GM12878 (cell line): Measurements from ENCODE around the gene DNAJC15. TPM values are rescaled to one million over a fixed set of nuclear protein-coding genes. Genes with fewer than 3 reads are reported as not detected.
"Not testable (repeated sequence)": the region's sequence is repeated elsewhere in the genome, so short reads cannot be mapped to it uniquely, and the experiment has no call there.

ENCODE experiments used
- ATAC-seq: fragments of 200-7000 bp; cut with Tn5 transposase; 3 replicates; pipeline ENCODE4 v1.9.1; 2020; ENCODE audit warnings: mild to moderate bottlenecking, moderate library complexity
- BruUV-seq: library from RNA; stranded (reverse); fragments of 400-500 nt; replicated peaks from 2 replicates; lab custom pipeline; 2021; lab: Mats Ljungman, UMichigan
- CTCF ChIA-PET: fragments of 300-600 bp; sonication (Branson Sonifier 250); formaldehyde crosslinking; extraction: SDS; loops from one replicate; lab custom pipeline; 2021; ENCODE audit warnings: inconsistent platforms; lab: Yijun Ruan, JAX
- POLR2A ChIA-PET: fragments of 350-600 bp; formaldehyde crosslinking; extraction: SDS; loops from one replicate; lab custom pipeline; 2021; ENCODE audit warnings: inconsistent platforms; lab: Charles Lee
- RAD21 ChIA-PET: fragments of 300-600 bp; sonication (Branson Sonifier 250); formaldehyde crosslinking; loops from one replicate; lab custom pipeline; 2023; ENCODE audit warnings: antibody characterized with exemption; ENCODE audit not compliant: unreplicated experiment; lab: Charles Lee
- SMC1A ChIA-PET: fragments of 300-600 bp; sonication (Branson Sonifier 250); formaldehyde crosslinking; loops from one replicate; lab custom pipeline; 2023; ENCODE audit not compliant: unreplicated experiment, uncharacterized antibody; lab: Charles Lee
- DNase-seq: peaks from one replicate; pipeline ENCODE4 v3.0.0-alpha.2; 2011; ENCODE audit warnings: low read depth, low spot score
- FAIRE-seq: peaks from 3 replicates; lab custom pipeline; 2011; peaks lifted over from hg19 to GRCh38; lab: Jason Lieb, UNC
- H2AFZ ChIP-seq: 2 replicates; pipeline ENCODE4 v1.6.0; 2011; ENCODE audit warnings: low read depth, low read length, control low read depth; ENCODE audit not compliant: control insufficient read depth
- H3K27ac ChIP-seq: 2 replicates; pipeline ENCODE4 v1.5.1; 2011; ENCODE audit warnings: control low read depth; ENCODE audit not compliant: control insufficient read depth, insufficient read depth
- H3K27me3 ChIP-seq, 2 experiments: replicated peaks in 1 of 2; 2 replicates each; pipeline versions ENCODE4 v1.6.0 to v1.6.1; 2011; ENCODE audit warnings: low read length in 1 of 2; ENCODE audit not compliant: control insufficient read depth in 2 of 2, insufficient read depth in 2 of 2
- H3K36me3 ChIP-seq, 2 experiments: 2 replicates each; pipeline ENCODE4 v1.5.1; 2011; ENCODE audit warnings: low read length in 1 of 2; ENCODE audit not compliant: control insufficient read depth in 2 of 2, insufficient read depth in 2 of 2
- H3K4me1 ChIP-seq: 2 replicates; pipeline ENCODE4 v1.6.1; 2011; ENCODE audit warnings: mild to moderate bottlenecking, low read length, moderate library complexity, mixed read lengths; ENCODE audit not compliant: control insufficient read depth, insufficient read depth
- H3K4me2 ChIP-seq: 2 replicates; pipeline ENCODE4 v1.6.0; 2011; ENCODE audit warnings: control low read depth; ENCODE audit not compliant: control insufficient read depth, insufficient read depth
- H3K4me3 ChIP-seq: fragments of 200-600 bp; sonication (generic); 2 replicates; pipeline ENCODE4 v1.5.1; 2016
- H3K79me2 ChIP-seq: 2 replicates; pipeline ENCODE4 v1.6.0; 2011; ENCODE audit warnings: low read length; ENCODE audit not compliant: control insufficient read depth, insufficient read depth
- H3K9ac ChIP-seq: 2 replicates; pipeline ENCODE4 v1.8.0; 2011; ENCODE audit warnings: low read length, control low read depth, mixed read lengths; ENCODE audit not compliant: control insufficient read depth, insufficient read depth
- H3K9me3 ChIP-seq: replicated peaks from 3 replicates; pipeline ENCODE4 v1.5.1; 2011; ENCODE audit warnings: mild to moderate bottlenecking, low read length; ENCODE audit not compliant: control insufficient read depth, insufficient read depth
- H4K20me1 ChIP-seq: 2 replicates; pipeline ENCODE4 v1.6.0; 2011; ENCODE audit not compliant: control insufficient read depth, insufficient read depth
- CBFB ChIP-seq: IDR thresholded peaks from 2 replicates; pipeline ENCODE4 v1.6.1; 2016; ENCODE audit warnings: antibody characterized with exemption, low read depth
- CBX5 ChIP-seq: sonication (generic); IDR thresholded peaks from 2 replicates; pipeline ENCODE4 v1.6.1; 2016; ENCODE audit warnings: low read depth, moderate library complexity, mild to moderate bottlenecking, inconsistent platforms
- CREM ChIP-seq: IDR thresholded peaks from 2 replicates; pipeline ENCODE4 v1.6.1; 2014; ENCODE audit warnings: antibody characterized with exemption, low read depth
- IRF4 ChIP-seq: IDR thresholded peaks from 2 replicates; pipeline ENCODE4 v1.6.1; 2011; ENCODE audit warnings: low read depth, low read length
- MEF2A ChIP-seq: IDR thresholded peaks from 2 replicates; pipeline ENCODE4 v1.6.1; 2011; ENCODE audit warnings: low read depth, mild to moderate bottlenecking, low read length, moderate library complexity; ENCODE audit not compliant: insufficient read depth
- MTA3 ChIP-seq: IDR thresholded peaks from 2 replicates; pipeline ENCODE4 v1.6.1; 2012; ENCODE audit warnings: low read length, inconsistent platforms, borderline replicate concordance
- MYC ChIP-seq: IDR thresholded peaks from 2 replicates; pipeline ENCODE4 v1.6.1; 2011; ENCODE audit warnings: mild to moderate bottlenecking, low read length, moderate library complexity, inconsistent platforms; ENCODE audit not compliant: insufficient read depth, insufficient replicate concordance, insufficient read length, severe bottlenecking
- PAX5 ChIP-seq: IDR thresholded peaks from 2 replicates; pipeline ENCODE4 v1.6.1; 2011; ENCODE audit warnings: low read depth, low read length, borderline replicate concordance
- RAD51 ChIP-seq: fragments of 450-650 bp; IDR thresholded peaks from 2 replicates; pipeline ENCODE4 v1.6.1; 2016; ENCODE audit warnings: moderate library complexity, mild to moderate bottlenecking, inconsistent platforms
- SPI1 ChIP-seq: IDR thresholded peaks from 2 replicates; pipeline ENCODE4 v1.6.1; 2011; ENCODE audit warnings: low read depth, mild to moderate bottlenecking, low read length, moderate library complexity, borderline replicate concordance; ENCODE audit not compliant: insufficient read depth
- SREBF1 ChIP-seq: IDR thresholded peaks from 2 replicates; pipeline ENCODE4 v1.6.1; 2012; ENCODE audit warnings: mild to moderate bottlenecking, low read length
- ZZZ3 ChIP-seq: IDR thresholded peaks from 2 replicates; pipeline ENCODE4 v1.6.1; 2011; ENCODE audit warnings: low read depth; ENCODE audit not compliant: control insufficient read depth, insufficient read length
- WGBS: methylation state at CpG from one replicate; pipeline ENCODE4 v1.1.6; 2016; ENCODE audit warnings: low lambda C conversion rate; ENCODE audit not compliant: insufficient replicate concordance, insufficient coverage; ENCODE audit errors: missing lambda C conversion rate; 5-methylcytosine and 5-hydroxymethylcytosine counted together
- in situ Hi-C: fragments of 300-500 bp; cut with MboI; formaldehyde crosslinking; loops from 9 replicates; pipeline ENCODE4 v1.14.3; 2018; ENCODE audit warnings: mixed read lengths
- intact Hi-C: fragments of 100-400 bp; cut with micrococcal nuclease; formaldehyde crosslinking; loops from one replicate; pipeline ENCODE4 v1.14.2; 2022; ENCODE audit not compliant: unreplicated experiment
- polyA plus RNA-seq, 11 experiments: library from polyadenylated mRNA; depleted of rRNA in 4 of 11; unstranded in 6 of 11; stranded (reverse) in 5 of 11; fragments of >200 nt; fragmentation: Nextera tagmentation in 4 of 11; fragmentation: Illumina TruSeq in 1 of 11; extraction: Ambion mirVana in 4 of 11; extraction: Trizol in 1 of 11; gene quantifications; 1 replicate in 1 of 11; 2 replicates in 10 of 11; pipeline versions ENCODE4 v1.2.1 to v1.2.3, GENCODE V29; 2011 to 2016; ENCODE audit warnings: inconsistent platforms in 2 of 11, missing spikeins in 2 of 11, low read depth in 1 of 11
- total RNA-seq, 4 experiments: library from RNA; depleted of rRNA in 3 of 4; stranded (reverse); fragments of >200 nt in 3 of 4; fragmentation: Illumina TruSeq in 1 of 4; extraction: Trizol in 1 of 4; gene quantifications; 2 replicates each; pipeline versions ENCODE4 v1.2.1 to v1.2.3, GENCODE V29; 2013 to 2021
- TF ChIP-seq, protein P1 (sequence below): fragments of 450-650 bp; IDR thresholded peaks from 2 replicates; pipeline ENCODE4 v1.6.1; 2016; ENCODE audit warnings: mild to moderate bottlenecking
- TF ChIP-seq, protein P2 (sequence below): fragments of 450-650 bp; IDR thresholded peaks from 2 replicates; pipeline ENCODE4 v1.6.1; 2016; ENCODE audit warnings: mild to moderate bottlenecking

DNAJC15 gene
- total and polyA plus RNA-seq, 10 of the 15 experiments (the other 5 are each of a cell fraction or from before 2014, with no cell fraction given), result 13.1 to 104 (median 54.4) TPM

DNA sequence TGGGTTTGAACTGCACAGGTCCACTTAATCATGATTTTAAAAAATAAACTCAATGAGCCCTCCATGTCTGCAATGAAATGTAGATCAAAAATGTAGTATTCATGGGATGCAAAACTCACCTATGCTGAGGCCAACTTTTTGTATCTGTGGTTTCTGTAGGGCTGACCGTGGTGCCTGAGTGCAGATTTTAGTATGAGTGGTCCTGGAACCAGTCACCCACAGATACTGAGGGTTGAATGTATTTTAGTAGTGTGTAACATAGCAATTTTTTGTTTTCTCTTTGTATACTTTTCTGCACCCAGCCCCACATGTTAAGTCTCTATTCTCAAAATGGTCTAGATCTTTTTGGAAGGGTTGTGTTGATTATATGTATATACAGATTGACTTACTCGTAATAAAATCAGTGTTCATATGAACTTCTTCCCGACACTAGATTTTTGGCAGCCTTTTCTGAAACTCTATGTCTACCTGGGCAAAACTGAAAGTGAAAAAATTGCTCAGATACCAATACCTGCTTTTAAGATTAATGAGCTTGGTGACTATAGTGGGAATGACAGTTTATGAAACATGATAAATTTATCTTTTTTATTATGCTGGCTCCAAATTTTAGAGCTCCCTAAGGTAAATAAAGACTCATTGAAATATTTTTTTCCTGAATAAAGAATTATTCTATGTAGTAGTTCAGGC lies 51.6 kb downstream of the DNAJC15 start (continued):
- TF ChIP-seq CREM (peak; percentile 46), MEF2A (0 out of 2 replicates have a peak, but pooled peaks have one; percentile 36), CBX5 (0 out of 2 replicates have a peak, but pooled peaks have one; percentile 37), ZZZ3 (no peak), CBFB (peak; percentile 57; the same call in 1 of the 2 replicates), SREBF1 (no peak), MYC (no peak), IRF4 (peak; percentile 65), MTA3 (peak; percentile 30; the same call in 1 of the 2 replicates), SPI1 (no peak), PAX5 (peak; percentile 41; the same call in 1 of the 2 replicates), RAD51 (no peak)
- TF ChIP-seq, protein P1, sequence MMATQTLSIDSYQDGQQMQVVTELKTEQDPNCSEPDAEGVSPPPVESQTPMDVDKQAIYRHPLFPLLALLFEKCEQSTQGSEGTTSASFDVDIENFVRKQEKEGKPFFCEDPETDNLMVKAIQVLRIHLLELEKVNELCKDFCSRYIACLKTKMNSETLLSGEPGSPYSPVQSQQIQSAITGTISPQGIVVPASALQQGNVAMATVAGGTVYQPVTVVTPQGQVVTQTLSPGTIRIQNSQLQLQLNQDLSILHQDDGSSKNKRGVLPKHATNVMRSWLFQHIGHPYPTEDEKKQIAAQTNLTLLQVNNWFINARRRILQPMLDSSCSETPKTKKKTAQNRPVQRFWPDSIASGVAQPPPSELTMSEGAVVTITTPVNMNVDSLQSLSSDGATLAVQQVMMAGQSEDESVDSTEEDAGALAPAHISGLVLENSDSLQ, result peak; percentile 78
- TF ChIP-seq, protein P2, sequence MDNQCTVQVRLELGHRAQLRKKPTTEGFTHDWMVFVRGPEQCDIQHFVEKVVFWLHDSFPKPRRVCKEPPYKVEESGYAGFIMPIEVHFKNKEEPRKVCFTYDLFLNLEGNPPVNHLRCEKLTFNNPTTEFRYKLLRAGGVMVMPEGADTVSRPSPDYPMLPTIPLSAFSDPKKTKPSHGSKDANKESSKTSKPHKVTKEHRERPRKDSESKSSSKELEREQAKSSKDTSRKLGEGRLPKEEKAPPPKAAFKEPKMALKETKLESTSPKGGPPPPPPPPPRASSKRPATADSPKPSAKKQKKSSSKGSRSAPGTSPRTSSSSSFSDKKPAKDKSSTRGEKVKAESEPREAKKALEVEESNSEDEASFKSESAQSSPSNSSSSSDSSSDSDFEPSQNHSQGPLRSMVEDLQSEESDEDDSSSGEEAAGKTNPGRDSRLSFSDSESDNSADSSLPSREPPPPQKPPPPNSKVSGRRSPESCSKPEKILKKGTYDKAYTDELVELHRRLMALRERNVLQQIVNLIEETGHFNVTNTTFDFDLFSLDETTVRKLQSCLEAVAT, result no peak
- TF ChIP-seq, all 136 proteins: peak for 19

GRCh38 chr13:43075511-43075902 lies 52.1 kb downstream of the DNAJC15 start:
- H3K9me3 ChIP-seq, H2AFZ ChIP-seq, H4K20me1 ChIP-seq, BruUV-seq, FAIRE-seq, DNase-seq, H3K27me3 ChIP-seq, H3K36me3 ChIP-seq, in situ Hi-C loops, H3K9ac ChIP-seq: not testable (repeated sequence)
- Histone ChIP-seq H3K79me2 (peaks cover 17% of the 10 kb centered on the region), H3K4me2 (peak overlapping the region; percentile 82), H3K27ac (peak overlapping the region; percentile 60), H3K4me3 (peak overlapping the region; percentile 9; the same call in 1 of the 2 replicates), H3K4me1 (peaks cover 36% of the 10 kb centered on the region)
- SMC1A ChIA-PET, result interaction anchor here (0.7 to 6.0 kb wide), 23 partner anchors 9 to 106 kb away, joined by 3 to 48 read pairs (median 4); partner anchors contain the start of gene DNAJC15
- POLR2A ChIA-PET, result interaction anchor here (0.9 to 1.7 kb wide), 5 partner anchors 13 to 37 kb away, joined by 3 to 5 read pairs (median 4); no protein-coding TSS in a partner anchor
- intact Hi-C loops, result loop anchor here (5.0 kb wide), 1 partner anchor 48 kb away; no protein-coding TSS in a partner anchor
- WGBS, result 0% methylated on average over 3 of the region's 3 CpGs
- ATAC-seq, result peak; percentile 55
- RAD21 ChIA-PET, result interaction anchor here (0.8 to 5.8 kb wide), 14 partner anchors 9 to 106 kb away, joined by 3 to 51 read pairs (median 4); partner anchors contain the start of gene EPSTI1
- CTCF ChIA-PET, result interaction anchor here (0.7 to 2.9 kb wide), 7 partner anchors 9 to 106 kb away, joined by 3 to 10 read pairs (median 5); no protein-coding TSS in a partner anchor
